ENCODE results near the gene RAP1B. TPM values are rescaled to one million over a fixed set of nuclear protein-coding genes. Genes with fewer than 3 reads are reported as not detected.

The RAP1B gene
- total RNA-seq, 1 experiment from 2014 or later, result 94.7 TPM

Other genes starting within 250 kb of the RAP1B start
- 81.5 and 82.5 TPM in 2 replicates for gene NUP107, start 76.1 kb downstream of the RAP1B start, total RNA-seq (2014; rRNA removed; shearing (Covaris generic); ENCODE audit: low replicate concordance)
- gene SLC35E3, start 135.3 kb downstream of the RAP1B start, total RNA-seq (2014; rRNA removed; shearing (Covaris generic); ENCODE audit: low replicate concordance), result 0.99 and 2.2 TPM in 2 replicates
- 17.4 and 38.3 TPM in 2 replicates for gene MDM2, start 197.3 kb downstream of the RAP1B start, total RNA-seq (2014; rRNA removed; shearing (Covaris generic); ENCODE audit: low replicate concordance)